ENCODE measurements around the gene RRP9. TPM values are rescaled to one million over a fixed set of nuclear protein-coding genes. Genes with fewer than 3 reads are reported as not detected.

RRP9 gene
- total and polyA plus RNA-seq, 9 donors, result 4.9 to 32.7 (median 16.8) TPM

DNA sequence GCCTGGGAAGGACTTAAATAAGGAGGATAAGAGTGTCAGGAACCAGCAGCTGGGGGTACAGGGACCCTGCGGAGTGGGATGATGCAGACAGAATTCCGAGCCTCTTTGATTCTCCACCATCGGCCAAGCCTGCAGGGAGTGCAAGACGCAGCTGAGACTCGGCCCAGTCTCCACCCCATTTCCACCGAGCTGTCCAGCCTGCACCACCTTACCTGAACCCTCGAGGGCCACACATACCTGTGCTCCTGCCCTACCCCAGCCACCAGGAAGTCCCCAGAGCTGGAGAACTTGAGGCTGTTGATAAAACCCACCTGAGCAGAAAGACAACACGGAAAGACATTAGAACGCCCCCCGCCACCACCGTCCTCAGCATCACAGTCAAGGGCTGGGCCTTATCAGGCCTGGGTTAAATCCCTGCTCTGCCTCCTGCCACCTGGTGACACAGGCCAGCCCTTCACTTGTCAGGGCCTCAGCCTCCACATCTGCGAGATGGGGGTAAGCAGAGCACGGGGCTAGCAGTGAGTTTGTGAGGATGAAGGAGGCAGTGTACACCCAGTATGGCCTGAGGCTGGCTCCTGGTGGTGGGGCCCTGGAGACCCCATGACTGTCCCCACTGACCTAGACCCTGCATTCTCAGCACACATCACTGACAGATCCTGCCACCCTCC lies 8.1 kb downstream of the RRP9 start:
- no peak for DNase-seq
- TF ChIP-seq, protein P1, sequence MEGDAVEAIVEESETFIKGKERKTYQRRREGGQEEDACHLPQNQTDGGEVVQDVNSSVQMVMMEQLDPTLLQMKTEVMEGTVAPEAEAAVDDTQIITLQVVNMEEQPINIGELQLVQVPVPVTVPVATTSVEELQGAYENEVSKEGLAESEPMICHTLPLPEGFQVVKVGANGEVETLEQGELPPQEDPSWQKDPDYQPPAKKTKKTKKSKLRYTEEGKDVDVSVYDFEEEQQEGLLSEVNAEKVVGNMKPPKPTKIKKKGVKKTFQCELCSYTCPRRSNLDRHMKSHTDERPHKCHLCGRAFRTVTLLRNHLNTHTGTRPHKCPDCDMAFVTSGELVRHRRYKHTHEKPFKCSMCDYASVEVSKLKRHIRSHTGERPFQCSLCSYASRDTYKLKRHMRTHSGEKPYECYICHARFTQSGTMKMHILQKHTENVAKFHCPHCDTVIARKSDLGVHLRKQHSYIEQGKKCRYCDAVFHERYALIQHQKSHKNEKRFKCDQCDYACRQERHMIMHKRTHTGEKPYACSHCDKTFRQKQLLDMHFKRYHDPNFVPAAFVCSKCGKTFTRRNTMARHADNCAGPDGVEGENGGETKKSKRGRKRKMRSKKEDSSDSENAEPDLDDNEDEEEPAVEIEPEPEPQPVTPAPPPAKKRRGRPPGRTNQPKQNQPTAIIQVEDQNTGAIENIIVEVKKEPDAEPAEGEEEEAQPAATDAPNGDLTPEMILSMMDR (IDR thresholded peaks at IDR 0.05), result no peak
- no peak for TF ChIP-seq EP300 (IDR thresholded peaks at IDR 0.05)
- no peak for TF ChIP-seq POLR2A (IDR thresholded peaks at IDR 0.05)
- 90 to 92% (median 91%) methylated on average over 13 of the region's 13 CpGs for WGBS, 3 donors
- no peaks in the 10 kb centered on the region for H3K27me3 ChIP-seq
- H3K36me3 ChIP-seq, result no peaks in the 10 kb centered on the region
- H3K4me1 ChIP-seq (ENCODE audit: insufficient read depth), result no peaks in the 10 kb centered on the region
- H3K27ac ChIP-seq, result no peak overlapping the region
- H3K4me3 ChIP-seq, result no peak overlapping the region
- no peaks in the 10 kb centered on the region for H3K9me3 ChIP-seq
- intact Hi-C loops (cut with DNase I), result no loop called here

DNA sequence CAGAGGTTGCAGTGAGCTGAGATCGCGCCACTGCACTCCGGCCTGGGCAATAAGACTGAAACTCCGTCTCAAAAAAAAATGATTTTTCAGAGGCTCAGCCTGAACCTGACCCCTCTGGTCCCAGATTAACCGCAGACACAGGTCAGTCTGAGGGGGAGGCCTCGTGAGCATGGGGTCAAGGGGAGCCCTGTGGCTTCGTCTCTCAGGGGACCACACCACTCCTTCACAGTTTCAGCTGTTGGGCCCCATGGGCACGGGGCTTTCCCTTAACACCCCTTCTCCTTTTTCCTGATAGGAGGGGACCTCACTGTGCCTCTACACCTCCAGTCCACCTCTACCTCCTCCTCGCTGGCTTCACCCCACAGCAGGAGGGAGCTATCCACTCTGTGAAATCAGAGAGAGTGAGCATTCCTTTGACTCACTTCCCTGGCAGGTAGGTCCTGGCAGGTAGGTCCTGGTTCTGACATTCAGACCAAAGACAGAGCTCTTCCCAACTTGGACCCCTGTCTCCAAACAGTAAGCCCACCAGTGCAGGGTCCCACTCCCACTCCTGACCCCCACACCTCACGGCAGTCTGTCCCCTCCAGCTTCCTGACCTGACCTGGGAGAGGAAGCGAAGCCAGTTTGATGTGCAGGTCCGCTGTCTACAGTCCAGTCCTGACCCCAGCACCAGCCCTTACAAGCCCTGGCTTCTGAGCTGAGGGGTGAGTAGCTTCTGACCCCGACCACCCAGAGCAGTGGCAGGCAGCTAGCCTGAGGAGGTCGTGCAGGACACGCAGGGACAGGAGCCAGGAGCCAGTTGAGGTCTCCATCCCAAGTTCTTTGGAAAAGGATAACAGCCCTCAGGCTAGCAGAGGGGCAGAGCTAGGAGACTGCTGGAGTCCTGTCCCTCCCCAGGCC lies 9.0 kb downstream of the RRP9 start:
- H3K27me3 ChIP-seq, result no peaks in the 10 kb centered on the region
- WGBS, 3 donors, result 90 to 92% (median 91%) methylated on average over 15 of the region's 15 CpGs
- H3K36me3 ChIP-seq, result no peaks in the 10 kb centered on the region
- H3K4me3 ChIP-seq, result no peak overlapping the region
- TF ChIP-seq, protein P1 (IDR thresholded peaks at IDR 0.05), result no peak
- no peak for TF ChIP-seq POLR2A (IDR thresholded peaks at IDR 0.05)
- no peak for TF ChIP-seq EP300 (IDR thresholded peaks at IDR 0.05)
- intact Hi-C loops (cut with DNase I), result no loop called here
- DNase-seq, result no peak
- no peaks in the 10 kb centered on the region for H3K4me1 ChIP-seq (ENCODE audit: insufficient read depth)
- no peak overlapping the region for H3K27ac ChIP-seq
- H3K9me3 ChIP-seq, result no peaks in the 10 kb centered on the region

DNA sequence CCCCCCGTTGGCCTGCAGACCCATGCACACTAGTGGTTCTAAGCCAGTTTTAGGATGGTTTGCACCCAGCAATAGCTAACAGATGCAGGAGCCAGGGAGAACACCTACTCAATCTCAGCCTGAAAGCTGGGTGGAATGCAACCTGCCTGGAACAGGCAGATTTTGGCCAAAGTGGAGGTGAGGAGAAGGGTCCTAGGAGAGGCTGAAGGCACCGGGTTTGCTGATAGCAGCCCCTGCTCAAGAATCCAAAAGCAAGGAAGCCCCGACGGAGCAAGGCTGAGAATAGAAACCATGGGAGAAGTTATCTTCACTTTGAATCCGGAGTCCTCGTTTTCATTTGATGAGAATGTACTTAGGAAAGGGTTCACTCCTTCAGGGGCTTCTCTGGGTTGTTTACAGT lies 9.9 kb downstream of the RRP9 start:
- WGBS, 3 donors, result 89 to 94% (median 90%) methylated on average over 6 of the region's 6 CpGs
- Histone ChIP-seq H3K4me3 (no peak overlapping the region), H3K9me3 (no peaks in the 10 kb centered on the region), H3K27ac (no peak overlapping the region), H3K27me3 (no peaks in the 10 kb centered on the region), H3K36me3 (no peaks in the 10 kb centered on the region), H3K4me1 (ENCODE audit: insufficient read depth) (no peaks in the 10 kb centered on the region)
- intact Hi-C loops (cut with DNase I), result no loop called here
- TF ChIP-seq EP300 (IDR thresholded peaks at IDR 0.05) (no peak), POLR2A (IDR thresholded peaks at IDR 0.05) (no peak)
- TF ChIP-seq, protein P1 (IDR thresholded peaks at IDR 0.05), result no peak
- no peak for DNase-seq

DNA sequence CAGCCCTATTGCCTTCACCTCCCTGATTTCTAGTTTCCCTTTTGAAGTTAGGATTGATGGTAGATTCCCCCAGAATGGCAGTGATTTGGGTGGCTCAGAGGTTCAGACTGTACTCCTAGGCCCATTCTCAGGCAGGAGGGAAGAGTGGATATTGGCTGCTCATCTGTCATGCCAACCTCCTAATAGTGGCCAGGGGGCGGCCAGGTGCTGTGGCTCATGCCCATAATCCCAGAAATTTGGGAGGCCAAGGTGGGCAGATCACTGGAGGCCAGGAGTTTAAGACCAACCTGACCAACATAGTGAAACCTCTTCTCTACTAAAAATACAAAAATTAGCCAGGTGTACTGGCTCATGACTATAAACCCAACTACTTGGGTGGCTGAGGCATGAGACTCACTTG lies 11.3 kb downstream of the RRP9 start:
- Histone ChIP-seq H3K9me3 (no peaks in the 10 kb centered on the region), H3K27me3 (no peaks in the 10 kb centered on the region), H3K27ac (no peak overlapping the region), H3K4me1 (ENCODE audit: insufficient read depth) (no peaks in the 10 kb centered on the region), H3K36me3 (no peaks in the 10 kb centered on the region), H3K4me3 (no peak overlapping the region)
- intact Hi-C loops (cut with DNase I), result no loop called here
- no peak for DNase-seq
- WGBS, 3 donors, result 100% methylated on average over 1 of the region's 1 CpG
- TF ChIP-seq POLR2A (IDR thresholded peaks at IDR 0.05), result no peak
- TF ChIP-seq, protein P1 (IDR thresholded peaks at IDR 0.05), result no peak
- TF ChIP-seq EP300 (IDR thresholded peaks at IDR 0.05), result no peak
